Hippocampal formation (tissue), 2 donors: ENCODE results near the gene ESF1.

Experiments
- DNase-seq, 2 donors: peaks; one replicate each; lab custom pipeline; 2025; lab: John Stamatoyannopoulos, UW

Gene ESF1

GRCh38 chr20:13678944-13679343 is 105.8 kb downstream of the ESF1 start:
- DNase-seq: no peak

- no peak for DNase-seq
These were observed 107.5 kb downstream of the ESF1 start for GRCh38 chr20:13677241-13677640.

- DNase-seq: no peak
These were observed 108.0 kb downstream of the ESF1 start for GRCh38 chr20:13676682-13677081.

- DNase-seq: no peak
These were observed 112.0 kb downstream of the ESF1 start for GRCh38 chr20:13672690-13673089.

GRCh38 chr20:13671916-13672378 is 112.8 kb downstream of the ESF1 start:
- peak in 1 of 2 donors; percentile 18 for DNase-seq

- no peak for DNase-seq
These were observed 113.2 kb downstream of the ESF1 start for GRCh38 chr20:13671512-13671911.

GRCh38 chr20:13670160-13670559 is 114.6 kb downstream of the ESF1 start:
- no peak for DNase-seq

- no peak for DNase-seq
These were observed 118.9 kb downstream of the ESF1 start for GRCh38 chr20:13665709-13666395.
